ENCODE results near the gene MFNG. TPM values are rescaled to one million over a fixed set of nuclear protein-coding genes. Genes with fewer than 3 reads are reported as not detected.

The MFNG gene
- total RNA-seq, 4 donors from 2014 or later = 7.5 to 23.1 (median 18.5) TPM

GRCh38 chr22:37519268-37520195, 33.3 kb upstream of the MFNG start, which contains the start of gene CARD10:
TSS of gene CARD10 (minus strand) at chr22:37519415. CDS start at chr22:37519200, 215 bp downstream.
- DNase-seq (ENCODE audit: extremely low spot score) = no peak
- H3K27ac ChIP-seq (replicated peaks in 1 of 4) = peak within 1 kb of the TSS; percentile 59 to 78 (median 61)
- intact Hi-C loops (cut with DNase I) = no loop called here

GRCh38 chr22:37518509-37519267, 32.5 kb upstream of the MFNG start:
- Histone ChIP-seq H3K4me1 (peaks cover 10 to 24% (median 18%) of the 10 kb centered on the region in 4 donors), H3K27ac (replicated peaks in 1 of 4) (peak overlapping the region; percentile 59 to 78 (median 61)), H3K27me3 (peaks cover 0 to 63% (median 4%) of the 10 kb centered on the region in 4 donors), H3K36me3 (peaks cover 0 to 7% (median 4%) of the 10 kb centered on the region in 4 donors), H3K9me3 (no peaks in the 10 kb centered on the region), H3K4me3 (peak overlapping the region; percentile 60 to 65 (median 61))
- DNase-seq (ENCODE audit: extremely low spot score) = no peak
- TF ChIP-seq CTCF (IDR thresholded peaks at IDR 0.05) (no peak), EP300 (IDR thresholded peaks at IDR 0.05) (no peak), POLR2AphosphoS5 (IDR thresholded peaks at IDR 0.05) (no peak), POLR2A (IDR thresholded peaks at IDR 0.05; ENCODE audit: low read depth) (no peak)
- WGBS = 23% methylated on average over 26 of the region's 63 CpGs
- intact Hi-C loops (cut with DNase I) = no loop called here

More at GRCh38 chr22:37519268-37520195, 33.3 kb upstream of the MFNG start, which contains the start of gene CARD10:
- peaks cover 10 to 24% (median 18%) of the 10 kb centered on the region in 4 donors for H3K4me1 ChIP-seq
- H3K36me3 ChIP-seq = peaks cover 0 to 5% (median 4%) of the 10 kb centered on the region in 4 donors
- peaks cover 0 to 71% (median 4%) of the 10 kb centered on the region in 4 donors for H3K27me3 ChIP-seq
- TF ChIP-seq POLR2AphosphoS5 (IDR thresholded peaks at IDR 0.05) = no peak
- no peak for TF ChIP-seq CTCF (IDR thresholded peaks at IDR 0.05)
- no peak for TF ChIP-seq EP300 (IDR thresholded peaks at IDR 0.05)
- TF ChIP-seq POLR2A (IDR thresholded peaks at IDR 0.05; ENCODE audit: low read depth) = no peak
- 17% methylated on average over 21 of the region's 99 CpGs for WGBS
- H3K4me3 ChIP-seq = peak within 1 kb of the TSS; percentile 60 to 65 (median 61)
- no peaks in the 10 kb centered on the region for H3K9me3 ChIP-seq

DNA sequence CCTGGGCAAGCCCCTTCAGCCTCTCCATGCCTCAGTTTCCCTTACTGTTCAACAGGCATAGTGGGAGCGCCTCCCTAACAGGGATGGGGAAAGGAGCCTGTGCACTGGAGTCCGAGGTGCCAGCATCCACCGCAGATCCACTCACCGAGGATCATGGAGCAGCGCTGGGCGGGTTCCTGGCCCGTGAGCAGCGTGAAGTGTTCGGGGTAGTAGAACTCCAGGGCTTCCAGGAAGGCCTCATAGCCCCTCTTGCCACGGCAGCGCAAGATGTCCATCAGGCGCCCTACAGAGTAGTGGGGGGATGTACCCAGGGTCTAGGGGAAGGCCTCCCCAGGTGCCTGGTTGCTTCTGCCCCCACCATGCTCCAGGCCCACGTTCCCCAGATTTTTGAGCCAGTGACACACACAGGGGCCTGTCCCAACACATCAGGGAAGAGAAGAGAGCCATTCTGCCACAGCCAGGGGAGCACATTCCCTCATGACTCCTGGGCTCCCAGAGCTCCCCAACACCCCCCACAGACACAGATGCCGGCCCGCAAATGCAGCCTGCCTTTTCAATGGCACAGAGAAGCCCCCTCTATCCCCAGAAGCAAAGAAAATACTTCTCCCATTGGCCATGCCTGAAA, 31.8 kb upstream of the MFNG start:
- Histone ChIP-seq H3K27ac (replicated peaks in 1 of 4) (peak overlapping the region; percentile 59 to 78 (median 61)), H3K27me3 (peaks cover 0 to 61% (median 4%) of the 10 kb centered on the region in 4 donors), H3K4me3 (peak overlapping the region; percentile 60 to 65 (median 61)), H3K9me3 (no peaks in the 10 kb centered on the region), H3K36me3 (peaks cover 0 to 7% (median 4%) of the 10 kb centered on the region in 4 donors), H3K4me1 (peaks cover 15 to 25% (median 21%) of the 10 kb centered on the region in 4 donors)
- TF ChIP-seq POLR2AphosphoS5 (IDR thresholded peaks at IDR 0.05) = no peak
- no peak for TF ChIP-seq POLR2A (IDR thresholded peaks at IDR 0.05; ENCODE audit: low read depth)
- TF ChIP-seq CTCF (IDR thresholded peaks at IDR 0.05) = no peak
- no peak for TF ChIP-seq EP300 (IDR thresholded peaks at IDR 0.05)
- 63% methylated on average over 4 of the region's 15 CpGs for WGBS
- DNase-seq (ENCODE audit: extremely low spot score) = no peak
- intact Hi-C loops (cut with DNase I) = no loop called here

DNA sequence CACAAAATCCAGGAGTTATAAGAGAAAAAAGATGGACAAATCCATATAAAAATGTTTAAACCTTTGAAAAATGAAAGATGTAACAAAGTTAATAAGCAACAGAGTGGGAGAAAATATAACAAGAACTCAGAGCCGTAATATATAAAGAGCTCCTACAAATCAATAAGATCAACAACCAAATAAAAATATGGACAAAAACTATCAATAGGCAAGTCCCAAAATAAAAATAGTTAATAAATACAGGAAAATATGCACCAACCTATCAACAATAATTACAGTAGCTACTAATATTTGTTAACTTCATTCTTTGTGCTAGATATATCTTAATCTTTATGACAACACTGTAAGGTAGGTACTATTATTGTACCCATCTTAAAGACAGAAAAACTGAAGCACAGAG, 30.3 kb upstream of the MFNG start:
- no peak for TF ChIP-seq EP300 (IDR thresholded peaks at IDR 0.05)
- TF ChIP-seq POLR2A (IDR thresholded peaks at IDR 0.05; ENCODE audit: low read depth) = no peak
- no peak for TF ChIP-seq CTCF (IDR thresholded peaks at IDR 0.05)
- TF ChIP-seq POLR2AphosphoS5 (IDR thresholded peaks at IDR 0.05) = no peak
- peaks cover 24 to 37% (median 33%) of the 10 kb centered on the region in 4 donors for H3K4me1 ChIP-seq
- WGBS = 94% methylated on average over 1 of the region's 1 CpG
- no peak for DNase-seq (ENCODE audit: extremely low spot score)
- H3K36me3 ChIP-seq = peaks cover 0 to 7% (median 4%) of the 10 kb centered on the region in 4 donors
- H3K9me3 ChIP-seq = no peaks in the 10 kb centered on the region
- intact Hi-C loops (cut with DNase I) = no loop called here
- H3K4me3 ChIP-seq = no peak overlapping the region
- H3K27me3 ChIP-seq = peaks cover 0 to 54% (median 4%) of the 10 kb centered on the region in 4 donors
- H3K27ac ChIP-seq (replicated peaks in 1 of 4) = no peak overlapping the region
